Hepatocyte (in vitro differentiated cells): Measurements from ENCODE around the gene ISX.

Experiments used
- EZH2 ChIP-seq: fragments of 200-600 bp; sonication (generic); IDR thresholded peaks from 2 replicates; pipeline ENCODE4 v1.6.1; 2016; ENCODE audit warnings: antibody characterized with exemption, mild to moderate bottlenecking, borderline replicate concordance
- TF ChIP-seq, protein P1 (sequence below): fragments of 200-600 bp; sonication (generic); IDR thresholded peaks from 2 replicates; pipeline ENCODE4 v1.5.1; 2016; ENCODE audit warnings: antibody characterized with exemption, mild to moderate bottlenecking; ENCODE audit not compliant: poor library complexity

DNA sequence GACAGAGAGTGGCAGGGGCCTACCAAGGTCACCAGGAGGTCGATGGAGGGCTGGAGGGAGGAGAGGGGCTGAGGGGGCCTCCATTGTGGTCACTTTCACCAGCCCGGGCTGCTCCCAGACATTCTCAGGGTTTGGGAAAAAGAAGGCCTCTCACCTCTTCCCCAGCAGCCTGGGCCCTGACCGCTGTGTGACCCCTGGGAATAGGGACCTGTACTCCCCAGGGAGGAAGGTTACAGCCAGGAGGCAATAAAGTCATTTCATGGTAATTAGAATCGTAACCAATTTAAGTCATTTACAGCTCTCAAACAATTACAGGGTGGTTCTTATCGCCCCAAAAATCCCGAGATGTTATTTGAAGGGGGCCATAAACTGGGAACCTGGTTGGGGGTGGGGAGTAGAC, 37.8 kb downstream of the ISX start:
- TF ChIP-seq, protein P1, sequence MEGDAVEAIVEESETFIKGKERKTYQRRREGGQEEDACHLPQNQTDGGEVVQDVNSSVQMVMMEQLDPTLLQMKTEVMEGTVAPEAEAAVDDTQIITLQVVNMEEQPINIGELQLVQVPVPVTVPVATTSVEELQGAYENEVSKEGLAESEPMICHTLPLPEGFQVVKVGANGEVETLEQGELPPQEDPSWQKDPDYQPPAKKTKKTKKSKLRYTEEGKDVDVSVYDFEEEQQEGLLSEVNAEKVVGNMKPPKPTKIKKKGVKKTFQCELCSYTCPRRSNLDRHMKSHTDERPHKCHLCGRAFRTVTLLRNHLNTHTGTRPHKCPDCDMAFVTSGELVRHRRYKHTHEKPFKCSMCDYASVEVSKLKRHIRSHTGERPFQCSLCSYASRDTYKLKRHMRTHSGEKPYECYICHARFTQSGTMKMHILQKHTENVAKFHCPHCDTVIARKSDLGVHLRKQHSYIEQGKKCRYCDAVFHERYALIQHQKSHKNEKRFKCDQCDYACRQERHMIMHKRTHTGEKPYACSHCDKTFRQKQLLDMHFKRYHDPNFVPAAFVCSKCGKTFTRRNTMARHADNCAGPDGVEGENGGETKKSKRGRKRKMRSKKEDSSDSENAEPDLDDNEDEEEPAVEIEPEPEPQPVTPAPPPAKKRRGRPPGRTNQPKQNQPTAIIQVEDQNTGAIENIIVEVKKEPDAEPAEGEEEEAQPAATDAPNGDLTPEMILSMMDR, result no peak
- no peak for TF ChIP-seq EZH2
